Fibroblast of peridontal ligament (primary cell): ENCODE measurements around the gene SPRED2.
A peak's percentile ranks its signal among the peaks of the same experiment; 100 is the strongest.
"Not testable (repeated sequence)": the region's sequence is repeated elsewhere in the genome, so short reads cannot be mapped to it uniquely, and the experiment has no call there.

Source experiments
- DNase-seq: peaks from one replicate; pipeline ENCODE4 v3.0.0-alpha.2; 2010; ENCODE audit errors: extremely low read depth

The SPRED2 gene

GRCh38 chr2:65343386-65343785 is 89.0 kb downstream of the SPRED2 start:
- peak; percentile 72 for DNase-seq

GRCh38 chr2:65340898-65341681 is 91.3 kb downstream of the SPRED2 start:
- DNase-seq, result no peak

DNA sequence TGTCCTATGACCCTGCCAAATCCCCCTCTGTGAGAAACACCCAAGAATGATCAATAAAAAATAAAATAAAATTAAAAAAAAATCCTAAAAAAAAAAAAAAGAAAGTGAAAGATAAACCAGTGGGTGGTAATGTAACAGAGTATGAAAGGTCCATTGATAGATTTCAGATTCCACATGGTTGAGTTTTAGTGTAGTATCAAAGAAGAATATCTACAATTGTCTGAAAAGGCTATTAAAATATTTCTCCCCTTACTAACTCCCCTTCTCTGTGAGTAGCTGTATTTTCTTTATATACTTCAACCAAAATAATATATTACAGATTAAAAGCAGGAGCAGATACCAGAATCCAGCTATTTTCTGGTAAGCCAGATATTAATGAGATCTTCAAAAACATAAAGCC is 92.8 kb downstream of the SPRED2 start:
- no peak for DNase-seq

DNA sequence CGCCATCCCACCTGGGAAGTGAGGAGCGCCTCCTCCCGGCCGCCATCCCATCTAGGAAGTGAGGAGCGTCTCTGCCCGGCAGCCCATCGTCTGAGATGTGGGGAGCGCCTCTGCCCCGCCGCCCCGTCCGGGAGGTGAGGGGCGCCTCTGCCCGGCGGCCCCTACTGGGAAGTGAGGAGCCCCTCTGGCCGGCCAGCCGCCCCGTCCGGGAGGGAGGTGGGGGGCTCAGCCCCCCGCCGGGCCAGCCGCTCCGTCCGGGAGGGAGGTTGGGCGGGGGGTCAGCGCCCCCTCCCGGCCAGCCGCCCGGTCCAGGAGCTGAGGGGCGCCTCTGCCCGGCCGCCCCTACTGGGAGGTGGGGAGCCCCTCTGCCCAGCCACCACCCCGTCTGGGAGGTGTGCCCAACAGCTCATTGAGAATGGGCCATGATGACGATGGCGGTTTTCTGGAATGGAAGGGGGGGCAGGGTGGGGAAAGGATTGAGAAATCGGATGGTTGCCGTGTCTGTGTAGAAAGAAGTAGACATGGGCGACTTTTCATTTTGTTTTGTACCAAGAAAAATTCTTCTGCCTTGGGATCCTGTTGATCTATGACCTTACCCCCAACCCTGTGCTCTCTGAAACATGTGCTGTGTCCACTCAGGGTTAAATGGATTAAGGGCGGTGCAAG is 93.4 kb downstream of the SPRED2 start:
- not testable (repeated sequence) for DNase-seq

DNA sequence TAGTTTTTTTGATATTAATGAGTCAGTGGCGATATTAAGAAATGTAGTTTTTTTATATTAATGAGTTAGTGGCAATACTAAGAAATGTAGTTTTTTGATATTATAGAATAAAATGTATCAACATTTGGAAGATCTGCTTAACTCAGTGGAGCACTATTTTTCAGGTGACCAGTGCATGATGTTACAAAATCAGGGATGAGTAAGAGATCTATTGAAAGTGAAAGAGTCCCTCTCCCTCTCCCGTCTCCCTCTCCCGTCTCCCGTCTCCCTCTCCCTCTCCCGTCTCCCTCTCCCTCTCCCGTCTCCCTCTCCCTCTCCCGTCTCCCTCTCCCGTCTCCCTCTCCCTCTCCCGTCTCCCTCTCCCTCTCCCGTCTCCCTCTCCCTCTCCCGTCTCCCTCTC is 94.5 kb downstream of the SPRED2 start:
- DNase-seq, result not testable (repeated sequence)

- DNase-seq, result no peak
These were observed 97.7 kb downstream of the SPRED2 start for GRCh38 chr2:65334714-65335113.

GRCh38 chr2:65331336-65332025 is 100.9 kb downstream of the SPRED2 start:
- DNase-seq, result no peak

DNA sequence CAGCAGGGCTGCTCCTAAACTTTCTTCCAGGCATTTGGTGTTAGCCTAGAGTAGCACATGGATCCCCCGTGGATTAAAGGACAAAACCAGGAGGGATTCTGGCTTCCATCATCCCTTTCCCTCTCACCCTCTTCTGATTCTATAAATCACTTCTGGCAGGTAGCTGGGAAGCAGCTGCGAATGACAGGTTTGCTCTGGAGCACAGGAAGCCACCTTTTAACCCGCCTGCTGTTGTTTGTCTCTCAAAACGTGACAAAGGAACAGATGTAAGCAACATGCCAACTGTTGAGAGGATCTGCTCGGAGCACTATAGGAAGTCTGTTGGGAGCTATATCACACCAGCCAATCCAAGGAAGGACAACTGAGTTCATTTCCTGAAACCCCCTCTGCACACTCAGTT is 102.9 kb downstream of the SPRED2 start:
- no peak for DNase-seq

GRCh38 chr2:65326276-65326675 is 106.1 kb downstream of the SPRED2 start:
- DNase-seq, result no peak

GRCh38 chr2:65325066-65325465 is 107.3 kb downstream of the SPRED2 start:
- no peak for DNase-seq

DNA sequence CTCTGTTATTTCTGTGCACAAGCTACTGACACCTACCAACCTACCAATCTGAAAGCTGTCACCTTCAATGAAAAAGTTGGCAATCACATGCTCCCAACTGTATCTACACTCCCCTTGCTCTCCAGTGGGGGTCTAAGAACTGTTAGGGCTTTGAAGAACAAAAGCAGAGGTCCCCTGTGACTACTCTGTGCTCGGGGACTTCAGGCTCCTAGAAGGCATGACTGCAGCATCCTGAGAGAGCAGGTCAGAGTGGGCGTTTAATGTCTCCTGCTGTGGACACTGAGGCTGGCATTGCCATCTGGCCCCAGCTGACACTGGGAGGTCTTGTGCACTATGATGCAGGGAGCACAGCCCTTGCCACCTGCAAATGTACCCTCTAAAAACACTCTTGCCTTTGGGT is 111.5 kb downstream of the SPRED2 start:
- no peak for DNase-seq

DNA sequence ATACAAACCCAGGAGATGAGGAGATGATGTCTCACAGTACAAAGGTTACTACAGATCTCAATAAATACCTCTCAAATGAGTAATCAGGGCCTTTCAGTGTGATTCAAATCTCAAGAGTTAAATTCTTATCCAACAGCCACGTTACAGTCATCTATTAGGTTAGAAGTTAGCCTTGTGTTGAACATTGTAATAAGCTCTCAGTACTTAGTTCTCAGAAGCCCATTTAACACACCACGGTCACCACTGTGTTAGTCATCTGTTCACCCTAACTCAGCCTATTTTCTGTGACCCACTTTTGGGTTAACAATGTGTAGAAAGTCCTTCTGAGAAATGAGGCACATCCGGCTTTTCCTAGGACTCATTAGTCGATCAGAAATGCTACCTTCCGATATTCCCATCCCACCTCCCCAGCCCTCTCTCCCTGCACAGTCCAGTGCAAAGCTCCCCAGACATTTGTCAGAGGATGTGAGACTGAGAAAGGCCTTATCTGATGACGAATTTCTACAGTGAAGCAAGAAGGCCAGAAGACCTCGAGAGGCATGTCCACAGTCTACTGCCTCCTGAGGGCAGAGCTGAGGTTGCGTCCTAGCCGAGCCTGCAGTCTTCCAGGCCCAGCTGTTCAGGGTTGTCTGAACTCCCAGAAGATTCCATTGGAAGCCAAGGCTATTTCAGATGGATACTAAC is 112.2 kb downstream of the SPRED2 start:
- peak; percentile 88 for DNase-seq

GRCh38 chr2:65319674-65320041 is 112.7 kb downstream of the SPRED2 start:
- DNase-seq, result no peak

GRCh38 chr2:65319072-65319673 is 113.2 kb downstream of the SPRED2 start:
- DNase-seq, result no peak

DNA sequence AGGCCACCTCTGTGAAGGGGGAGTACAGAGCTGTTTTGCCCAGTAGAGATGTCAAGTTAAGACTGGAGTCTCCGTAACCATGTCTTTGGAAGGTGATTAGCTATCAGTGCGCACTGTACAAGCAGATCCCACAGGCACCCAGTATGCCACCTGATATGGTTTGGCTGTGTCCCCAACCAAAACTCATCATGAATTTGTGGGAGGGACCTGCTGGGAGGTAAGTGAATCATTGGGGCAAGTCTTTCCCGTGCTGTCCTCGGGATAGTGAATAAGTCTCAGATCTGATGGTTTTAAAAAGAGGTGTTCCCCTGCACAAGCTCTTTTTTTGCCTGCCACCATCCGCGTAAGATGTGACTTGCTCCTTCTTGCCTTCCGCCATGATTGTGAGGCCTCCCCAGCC is 114.6 kb downstream of the SPRED2 start:
- DNase-seq, result no peak

GRCh38 chr2:65317351-65317750 is 115.0 kb downstream of the SPRED2 start:
- DNase-seq, result not testable (repeated sequence)

GRCh38 chr2:65316072-65316471 is 116.3 kb downstream of the SPRED2 start:
- peak; percentile 64 for DNase-seq

DNA sequence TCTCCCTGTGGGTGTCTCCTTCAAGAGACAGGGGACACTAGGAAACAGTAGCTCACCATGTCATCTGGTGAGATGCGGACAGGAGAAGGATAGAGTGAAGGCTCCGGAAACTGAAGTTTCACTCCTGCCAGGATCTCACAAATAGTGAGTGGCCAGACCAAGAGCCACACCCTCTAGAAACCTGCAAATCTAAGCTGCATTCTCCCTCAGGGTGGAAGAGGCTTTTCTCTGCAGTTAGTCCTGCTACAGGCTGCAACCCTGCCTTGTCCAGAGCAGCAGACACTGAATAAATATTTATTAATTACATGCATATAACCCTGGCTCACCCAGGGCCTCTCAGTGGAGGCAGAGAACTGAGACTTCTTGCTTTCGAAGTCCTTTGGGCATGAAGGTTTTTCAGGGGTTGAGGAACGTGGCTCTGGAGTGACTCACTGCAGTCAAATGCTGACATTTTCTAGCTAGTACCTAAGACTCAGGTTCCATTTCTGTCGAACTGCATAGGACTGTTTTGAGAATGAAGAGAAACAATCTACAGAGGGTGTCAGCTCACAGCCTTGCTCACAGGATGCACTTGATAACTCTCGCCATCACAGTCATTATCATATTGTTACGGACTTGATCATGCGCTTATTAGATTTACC is 117.5 kb downstream of the SPRED2 start:
- no peak for DNase-seq

DNA sequence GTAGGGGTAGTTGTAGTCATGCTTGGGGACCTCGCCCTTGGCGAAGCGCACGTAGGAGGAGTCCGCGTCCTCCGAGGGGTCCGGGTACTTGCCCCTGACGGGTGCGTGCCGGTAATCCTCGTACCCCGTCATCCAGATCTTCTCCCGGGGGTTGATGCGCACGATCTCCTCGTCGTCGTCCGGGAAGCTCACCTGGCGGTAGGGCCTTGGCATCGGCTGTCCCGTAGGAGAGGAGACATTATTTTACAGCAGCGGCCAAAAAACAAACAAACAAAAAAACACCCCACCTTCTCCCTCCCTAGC is 118.5 kb downstream of the SPRED2 start:
- no peak for DNase-seq

GRCh38 chr2:65313126-65313953 is 119.1 kb downstream of the SPRED2 start:
- no peak for DNase-seq

DNA sequence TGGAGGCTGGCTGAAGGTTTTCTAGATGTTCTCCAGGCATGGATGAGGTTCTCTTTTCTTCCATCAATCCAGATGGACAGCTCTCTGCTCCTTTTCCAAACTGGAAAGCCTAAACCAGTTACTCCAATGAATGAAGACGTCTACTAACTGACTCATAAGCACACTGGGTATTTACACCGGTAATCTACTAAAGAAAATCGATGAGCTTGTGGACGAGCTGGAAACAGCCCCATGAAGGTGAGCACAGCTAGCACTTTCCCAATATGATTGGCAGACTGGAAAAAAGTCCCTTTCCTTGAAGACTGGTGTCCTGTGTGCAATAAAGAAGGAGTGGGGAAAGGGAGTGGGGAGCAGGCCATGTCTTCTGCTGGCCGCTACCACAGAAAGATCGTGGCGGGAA is 120.8 kb downstream of the SPRED2 start:
- DNase-seq, result no peak
